GM12864 (cell line): ENCODE measurements around the gene RAPGEF4.

ENCODE experiments used
- DNase-seq: peaks from one replicate; pipeline ENCODE4 v3.0.0-alpha.2; 2011; ENCODE audit warnings: low read depth
- H3K4me3 ChIP-seq: 2 replicates; pipeline ENCODE4 v1.5.1; 2011; ENCODE audit warnings: mild to moderate bottlenecking, low read depth, low read length, control low read depth
- TF ChIP-seq, protein P1 (sequence below): IDR thresholded peaks from 2 replicates; pipeline ENCODE4 v1.5.1; 2011; ENCODE audit warnings: low read depth, mild to moderate bottlenecking, moderate library complexity, low read length, control low read depth, inconsistent platforms; ENCODE audit errors: missing control alignments

RAPGEF4 gene

DNA sequence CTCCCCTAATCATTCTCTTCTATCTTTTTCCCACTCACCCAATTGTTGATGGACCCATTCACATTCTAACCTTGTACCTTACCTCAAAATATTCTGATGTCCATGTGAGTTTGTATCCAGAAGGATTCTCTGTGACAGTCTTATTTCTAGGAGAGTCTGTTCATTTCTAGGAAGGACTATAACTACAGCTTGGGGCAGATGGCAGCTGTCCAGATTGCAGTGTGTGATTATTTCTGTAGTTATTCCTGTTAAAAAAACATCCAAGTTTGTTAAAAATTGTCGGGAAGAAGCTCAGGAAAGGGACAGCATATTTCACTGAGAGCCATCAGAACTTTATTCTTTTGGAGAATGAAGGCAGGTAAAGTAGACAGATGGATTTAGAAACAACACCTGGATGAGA lies 142.6 kb downstream of the RAPGEF4 start:
- H3K4me3 ChIP-seq = no peak overlapping the region
- TF ChIP-seq, protein P1, sequence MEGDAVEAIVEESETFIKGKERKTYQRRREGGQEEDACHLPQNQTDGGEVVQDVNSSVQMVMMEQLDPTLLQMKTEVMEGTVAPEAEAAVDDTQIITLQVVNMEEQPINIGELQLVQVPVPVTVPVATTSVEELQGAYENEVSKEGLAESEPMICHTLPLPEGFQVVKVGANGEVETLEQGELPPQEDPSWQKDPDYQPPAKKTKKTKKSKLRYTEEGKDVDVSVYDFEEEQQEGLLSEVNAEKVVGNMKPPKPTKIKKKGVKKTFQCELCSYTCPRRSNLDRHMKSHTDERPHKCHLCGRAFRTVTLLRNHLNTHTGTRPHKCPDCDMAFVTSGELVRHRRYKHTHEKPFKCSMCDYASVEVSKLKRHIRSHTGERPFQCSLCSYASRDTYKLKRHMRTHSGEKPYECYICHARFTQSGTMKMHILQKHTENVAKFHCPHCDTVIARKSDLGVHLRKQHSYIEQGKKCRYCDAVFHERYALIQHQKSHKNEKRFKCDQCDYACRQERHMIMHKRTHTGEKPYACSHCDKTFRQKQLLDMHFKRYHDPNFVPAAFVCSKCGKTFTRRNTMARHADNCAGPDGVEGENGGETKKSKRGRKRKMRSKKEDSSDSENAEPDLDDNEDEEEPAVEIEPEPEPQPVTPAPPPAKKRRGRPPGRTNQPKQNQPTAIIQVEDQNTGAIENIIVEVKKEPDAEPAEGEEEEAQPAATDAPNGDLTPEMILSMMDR = no peak
- DNase-seq = no peak

DNA sequence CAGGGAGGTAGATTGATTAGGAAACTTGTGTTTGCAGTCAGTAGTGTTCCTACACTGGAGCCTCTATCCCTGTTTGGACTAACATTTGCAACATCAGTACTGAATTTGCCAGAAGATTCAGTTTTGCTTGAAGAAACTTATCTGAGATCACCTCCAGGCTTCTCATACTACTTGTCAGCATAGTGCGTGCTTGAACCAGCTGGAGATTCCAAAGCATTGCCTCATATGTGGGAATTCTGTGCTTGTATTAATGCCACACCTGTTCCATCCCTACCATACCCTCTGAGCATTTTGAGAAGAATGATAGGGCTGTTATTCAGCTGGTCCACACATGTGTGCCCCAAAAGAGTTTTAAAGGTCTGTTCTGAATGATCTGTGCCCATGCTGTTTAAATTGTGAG lies 148.7 kb downstream of the RAPGEF4 start:
- no peak for DNase-seq
- TF ChIP-seq, protein P1 = no peak
- H3K4me3 ChIP-seq = no peak overlapping the region

DNA sequence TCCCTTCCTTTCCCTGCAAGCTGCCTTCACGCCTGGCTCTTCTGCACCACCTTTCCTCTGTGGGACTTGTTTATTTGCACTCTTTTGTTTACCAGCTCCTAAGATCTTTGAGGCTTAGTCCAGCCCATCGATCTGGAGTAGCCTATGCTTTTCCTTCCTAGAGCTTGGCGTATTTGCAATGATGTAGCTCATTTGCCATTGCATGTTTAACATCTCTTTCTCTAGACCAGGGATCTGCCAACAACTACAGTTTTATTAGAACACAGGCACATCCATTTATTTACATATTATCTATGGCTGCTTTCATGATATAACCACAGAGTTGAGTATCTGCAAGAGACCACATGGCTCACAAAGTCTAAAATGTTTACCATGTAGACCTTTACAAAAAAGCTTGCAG lies 150.4 kb downstream of the RAPGEF4 start:
- no peak overlapping the region for H3K4me3 ChIP-seq
- DNase-seq = no peak
- TF ChIP-seq, protein P1 = no peak

DNA sequence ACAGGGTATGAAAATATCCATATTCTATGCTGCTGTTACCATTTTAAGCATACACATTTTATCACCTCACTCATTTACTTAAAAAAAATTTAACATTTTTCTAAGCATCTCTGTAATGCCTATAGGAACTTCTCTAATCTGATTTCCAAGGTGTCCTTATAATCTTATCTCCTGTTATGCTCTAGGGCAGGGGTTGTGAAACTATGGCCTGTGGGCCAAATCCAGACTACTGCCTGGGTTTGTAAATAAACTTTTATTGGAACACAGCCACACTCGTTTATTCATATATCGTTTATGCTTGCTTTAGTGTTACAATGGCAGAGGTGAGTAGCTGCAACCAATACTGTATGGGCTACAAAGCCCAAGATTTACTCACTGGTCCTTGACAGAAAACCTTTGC lies 151.6 kb downstream of the RAPGEF4 start:
- TF ChIP-seq, protein P1 = no peak
- no peak for DNase-seq
- no peak overlapping the region for H3K4me3 ChIP-seq

DNA sequence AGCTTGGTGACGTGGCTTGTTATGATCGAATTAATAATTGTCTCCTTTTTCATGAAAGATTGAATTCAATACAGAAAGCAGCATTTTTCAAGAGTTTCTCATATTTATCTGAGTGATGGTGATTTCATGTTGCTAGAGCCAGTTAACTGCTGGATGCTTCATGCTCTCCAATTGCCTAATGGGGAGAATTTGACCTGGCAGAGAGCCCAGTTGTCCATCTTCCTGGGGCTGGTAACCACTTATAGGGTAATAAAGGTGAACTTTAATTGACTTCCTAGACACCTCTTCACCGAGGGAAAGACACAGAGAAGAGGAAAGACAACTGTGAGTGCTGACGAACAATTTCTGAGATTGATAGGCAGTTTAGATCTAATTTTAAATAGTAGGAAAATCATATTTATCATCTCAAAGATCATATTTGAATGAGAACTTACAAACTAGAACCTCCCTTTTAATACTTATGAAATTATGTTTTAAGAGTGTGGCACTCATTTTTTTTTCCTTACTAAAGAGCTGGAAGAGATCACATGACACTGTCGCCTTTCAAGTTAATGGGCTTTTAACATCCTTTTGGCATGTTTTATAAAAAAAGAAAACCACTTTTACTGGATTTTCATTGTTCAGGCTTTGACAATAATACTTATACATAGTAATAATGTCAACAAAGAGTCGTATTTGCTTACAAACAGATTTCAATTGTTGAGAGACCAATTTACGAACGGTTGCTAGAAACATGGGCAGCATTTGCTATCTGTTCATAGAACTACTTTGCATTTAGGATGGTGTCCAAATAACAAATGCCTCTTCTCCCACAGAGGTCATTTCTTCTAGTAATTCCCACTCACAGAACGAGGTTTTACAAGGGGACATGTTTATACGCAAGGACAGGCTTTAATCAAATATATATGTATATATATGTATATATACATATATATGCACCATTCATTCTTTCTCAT lies 153.3 kb downstream of the RAPGEF4 start:
- no peak for DNase-seq
- H3K4me3 ChIP-seq = no peak overlapping the region
- TF ChIP-seq, protein P1 = no peak

DNA sequence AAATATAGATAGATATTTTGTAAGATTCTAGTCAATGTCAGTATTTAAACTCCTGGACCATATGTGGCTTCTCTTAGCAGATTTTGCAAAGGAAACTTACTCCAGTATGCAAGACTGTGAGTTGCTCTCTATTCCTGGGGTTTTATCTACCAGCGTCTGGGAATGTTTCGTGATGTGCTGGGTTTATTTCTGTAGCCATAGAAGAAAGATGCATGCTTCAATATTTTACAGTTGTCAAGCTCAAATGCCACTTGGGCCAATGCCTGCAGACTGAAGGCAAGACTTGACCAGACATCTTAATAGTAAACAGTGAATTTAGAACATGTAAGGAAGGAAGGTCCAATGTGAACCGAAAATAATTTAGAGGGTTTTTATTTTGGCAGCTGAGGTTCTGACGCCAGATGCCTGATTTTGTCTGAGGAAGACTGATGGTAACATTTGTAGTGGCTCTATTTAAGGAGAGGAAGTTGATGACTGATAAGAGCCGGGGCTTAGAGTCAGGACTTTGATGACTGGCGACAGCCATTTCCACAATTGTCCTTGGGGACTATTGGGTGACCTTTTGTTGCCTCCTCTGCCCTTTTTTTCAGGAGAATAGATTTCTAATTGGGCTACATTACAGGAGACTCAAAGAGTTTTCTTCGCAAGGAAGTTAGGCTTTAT lies 154.3 kb downstream of the RAPGEF4 start:
- no peak overlapping the region for H3K4me3 ChIP-seq
- no peak for DNase-seq
- TF ChIP-seq, protein P1 = no peak
